Adrenal gland (tissue), 5 donors: ENCODE measurements around the gene MTUS2.

Experiments used
- CTCF ChIP-seq, 6 experiments: fragments of 450-650 bp in 4 of 6; fragments of 200-600 bp in 2 of 6; sonication (generic) in 1 of 6; IDR thresholded peaks; 1 replicate in 5 of 6; 2 replicates in 1 of 6; pipeline versions ENCODE4 v1.5.1 to v1.8.0; 2016 to 2021; ENCODE audit warnings: antibody characterized with exemption in 6 of 6, mild to moderate bottlenecking in 2 of 6, moderate library complexity in 1 of 6
- POLR2A ChIP-seq, 2 donors: fragments of 450-650 bp; IDR thresholded peaks; one replicate each; pipeline ENCODE4 v1.6.1; 2017; ENCODE audit warnings: antibody characterized with exemption in 2 of 2, mild to moderate bottlenecking in 2 of 2, moderate library complexity in 1 of 2
- donor health status: DM: no; HTN: no; CAD: no.

DNA sequence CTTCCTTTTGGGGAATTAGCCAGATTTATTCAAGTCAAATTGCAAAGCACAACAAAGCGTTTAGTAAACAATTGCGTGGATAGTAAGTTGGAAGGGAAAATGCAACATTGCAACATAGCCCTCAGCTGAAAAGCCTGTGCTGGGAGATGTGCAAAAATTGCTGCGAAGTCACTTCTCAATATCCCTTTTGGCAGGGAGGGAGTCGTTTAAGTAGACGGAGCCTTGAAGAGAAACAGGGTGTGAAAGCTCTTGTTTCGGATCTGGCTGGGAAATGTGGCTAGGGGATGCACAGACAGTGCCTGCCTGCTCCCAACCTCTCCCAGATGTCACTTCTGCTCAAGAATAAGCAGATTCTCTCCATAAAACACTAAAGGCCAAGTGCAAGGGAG lies 718.5 kb downstream of the MTUS2 start:
- TF ChIP-seq CTCF (IDR thresholded peaks at IDR 0.05): no peak
- no peak for TF ChIP-seq POLR2A (IDR thresholded peaks at IDR 0.05)
